ENCODE measurements around the gene KITLG.
"Not testable (repeated sequence)": the region's sequence is repeated elsewhere in the genome, so short reads cannot be mapped to it uniquely, and the experiment has no call there.

The KITLG gene

GRCh38 chr12:88575361-88575970 is 4.8 kb downstream of the KITLG start:
- DNase-seq: no peak

GRCh38 chr12:88574278-88574677 is 6.0 kb downstream of the KITLG start:
- no peak for DNase-seq

- DNase-seq: no peak
Observed at GRCh38 chr12:88573583-88573982, 6.7 kb downstream of the KITLG start.

GRCh38 chr12:88572781-88573549 is 7.3 kb downstream of the KITLG start:
- no peak for DNase-seq

- DNase-seq: no peak
Observed at GRCh38 chr12:88571543-88571942, 8.7 kb downstream of the KITLG start.

GRCh38 chr12:88570103-88570502 is 10.2 kb downstream of the KITLG start:
- DNase-seq: no peak

GRCh38 chr12:88566430-88566829 is 13.8 kb downstream of the KITLG start:
- no peak for DNase-seq

- no peak for DNase-seq
Observed at GRCh38 chr12:88562846-88563582, 17.3 kb downstream of the KITLG start.

GRCh38 chr12:88562151-88562550 is 18.1 kb downstream of the KITLG start:
- DNase-seq: no peak

- no peak for DNase-seq
Observed at GRCh38 chr12:88559772-88560171, 20.5 kb downstream of the KITLG start.

GRCh38 chr12:88559199-88559598 is 21.1 kb downstream of the KITLG start:
- DNase-seq: no peak

GRCh38 chr12:88558340-88558867 is 21.9 kb downstream of the KITLG start:
- no peak for DNase-seq

GRCh38 chr12:88556213-88556774 is 24.0 kb downstream of the KITLG start:
- DNase-seq: no peak

- DNase-seq: no peak
Observed at GRCh38 chr12:88553941-88554658, 26.2 kb downstream of the KITLG start.

GRCh38 chr12:88552610-88553079 is 27.6 kb downstream of the KITLG start:
- DNase-seq: no peak

- no peak for DNase-seq
Observed at GRCh38 chr12:88549929-88550328, 30.3 kb downstream of the KITLG start.

GRCh38 chr12:88547949-88548348 is 32.3 kb downstream of the KITLG start:
- not testable (repeated sequence) for DNase-seq

- DNase-seq: no peak
Observed at GRCh38 chr12:88546853-88547252, 33.4 kb downstream of the KITLG start.

- no peak for DNase-seq
Observed at GRCh38 chr12:88546226-88546625, 34.0 kb downstream of the KITLG start.

- no peak for DNase-seq
Observed at GRCh38 chr12:88544991-88545980, 35.0 kb downstream of the KITLG start.

GRCh38 chr12:88539893-88540292 is 40.4 kb downstream of the KITLG start:
- DNase-seq: no peak

Measured in CD4-positive, alpha-beta T cell treated with Interferon gamma for 1 hour (primary cell).